Large intestine (tissue), 3 donors: ENCODE data around the gene HTR2A. TPM values are rescaled to one million over a fixed set of nuclear protein-coding genes. Genes with fewer than 3 reads are reported as not detected.

Source experiments
- DNase-seq, 2 donors: peaks; one replicate each; pipeline versions ENCODE4 v3.0.0 to v3.0.0-alpha.2; 2013
- H3K27ac ChIP-seq: one replicate; pipeline ENCODE4 v1.5.1; 2013; ENCODE audit warnings: low read length
- H3K27me3 ChIP-seq: 2 replicates; pipeline ENCODE4 v1.6.1; 2013; ENCODE audit warnings: low read length; ENCODE audit not compliant: control insufficient read depth, insufficient read depth
- H3K36me3 ChIP-seq: 2 replicates; pipeline ENCODE4 v1.6.1; 2013; ENCODE audit warnings: low read length; ENCODE audit not compliant: control insufficient read depth, insufficient read depth
- H3K4me1 ChIP-seq: one replicate; pipeline ENCODE4 v1.6.1; 2013; ENCODE audit warnings: low read length; ENCODE audit not compliant: control insufficient read depth, insufficient read depth
- H3K4me3 ChIP-seq: one replicate; pipeline ENCODE4 v1.5.1; 2013; ENCODE audit warnings: low read length
- H3K9me3 ChIP-seq: one replicate; pipeline ENCODE4 v1.6.1; 2013; ENCODE audit warnings: mild to moderate bottlenecking, low read depth, low read length, moderate library complexity; ENCODE audit not compliant: control insufficient read depth
- WGBS: methylation state at CpG from one replicate; pipeline ENCODE4 v1.1.5; 2013; ENCODE audit warnings: low lambda C conversion rate; ENCODE audit not compliant: insufficient coverage; 5-methylcytosine and 5-hydroxymethylcytosine counted together
- polyA plus RNA-seq: library from polyadenylated mRNA; unstranded; fragments of 120-200 nt; gene quantifications from one replicate; pipeline ENCODE4 v1.2.1, GENCODE V29; 2013

The HTR2A gene
- polyA plus RNA-seq, 1 donor = 0.70 TPM

DNA sequence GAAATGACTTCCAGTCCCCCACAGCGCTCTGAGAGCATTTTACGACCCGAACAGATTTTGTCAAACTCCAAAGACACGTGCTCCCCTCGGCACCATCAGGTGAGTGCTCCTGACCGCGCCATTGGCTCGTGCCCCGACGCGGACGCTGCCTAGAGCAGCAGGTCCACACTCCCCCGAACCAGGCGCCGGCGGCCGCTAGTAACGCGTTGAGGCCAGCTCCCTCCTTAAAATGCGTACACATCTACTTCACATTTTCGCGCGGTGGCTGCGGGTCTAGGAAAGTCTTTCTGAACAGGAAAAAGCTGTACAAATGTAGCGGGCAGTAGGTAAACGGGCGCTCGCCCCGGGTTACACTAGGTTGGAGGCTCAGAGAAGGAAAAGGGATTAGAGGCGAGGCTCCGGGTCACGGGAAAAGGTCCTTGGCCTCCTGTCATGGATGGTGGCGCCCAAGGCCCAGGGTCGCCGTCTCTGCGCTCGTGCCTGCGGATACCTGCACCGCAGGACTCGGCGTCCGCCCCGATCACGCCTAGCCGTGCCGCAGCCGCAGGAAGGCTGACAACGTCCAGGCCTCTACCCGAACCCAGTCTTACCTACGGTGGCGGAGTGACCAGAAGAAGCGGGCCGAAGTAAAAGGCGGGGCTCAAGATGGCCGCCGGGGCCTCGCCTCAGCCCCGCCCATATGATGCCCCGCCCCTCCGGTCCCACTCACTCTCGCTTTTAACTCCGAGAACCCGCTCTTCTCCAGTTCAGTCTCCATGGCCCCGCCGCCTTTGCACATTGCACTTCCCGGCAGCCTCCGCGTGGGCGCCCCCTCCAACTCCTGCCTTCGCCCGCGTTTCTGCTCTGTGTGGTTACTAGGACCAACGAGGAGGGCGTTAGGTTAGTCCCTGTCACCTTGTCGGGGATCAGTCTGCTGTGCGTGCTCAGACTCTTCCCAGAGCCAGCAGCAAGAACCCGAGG is 100.1 kb downstream of the HTR2A start, which contains the start of gene ESD:
TSS of gene ESD (minus strand) at position 647 of the 960 bp plus-strand sequence. CDS start 5,748 bp downstream, outside the sequence.
- H3K4me1 ChIP-seq = peaks cover 14% of the 10 kb centered on the region
- no peaks in the 10 kb centered on the region for H3K27me3 ChIP-seq
- WGBS = no CpG with 5 or more reads among the region's 77 CpGs
- H3K9me3 ChIP-seq = no peaks in the 10 kb centered on the region
- H3K36me3 ChIP-seq = no peaks in the 10 kb centered on the region
- DNase-seq = peak; percentile 89 to 96
- H3K27ac ChIP-seq = peak within 1 kb of the TSS; percentile 96
- peak within 1 kb of the TSS; percentile 86 for H3K4me3 ChIP-seq

DNA sequence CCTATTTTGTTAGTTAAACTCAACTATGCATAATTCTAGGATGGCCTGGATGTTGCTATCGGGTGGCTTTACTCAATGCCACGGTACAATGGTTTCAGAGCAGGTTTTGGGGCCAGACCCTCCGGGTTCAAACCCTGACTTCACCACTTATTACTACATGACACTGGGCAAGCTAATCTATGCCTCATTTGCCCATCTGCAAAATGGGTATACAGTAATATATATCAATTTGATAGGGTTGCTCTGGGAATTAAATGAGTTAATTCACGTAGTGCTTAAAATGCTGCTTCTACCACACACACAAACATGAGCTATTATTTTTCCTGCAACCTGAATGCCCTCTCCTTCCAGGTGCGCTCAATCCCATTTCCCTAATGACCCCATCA is 100.7 kb downstream of the HTR2A start:
- no peaks in the 10 kb centered on the region for H3K27me3 ChIP-seq
- DNase-seq = no peak
- H3K36me3 ChIP-seq = no peaks in the 10 kb centered on the region
- no peaks in the 10 kb centered on the region for H3K9me3 ChIP-seq
- peak overlapping the region; percentile 96 for H3K27ac ChIP-seq
- peak overlapping the region; percentile 86 for H3K4me3 ChIP-seq
- H3K4me1 ChIP-seq = peaks cover 11% of the 10 kb centered on the region
- 17% methylated on average over 1 of the region's 5 CpGs for WGBS

- H3K27me3 ChIP-seq = no peaks in the 10 kb centered on the region
- peaks cover 11% of the 10 kb centered on the region for H3K4me1 ChIP-seq
- WGBS = no CpG with 5 or more reads among the region's 6 CpGs
- H3K9me3 ChIP-seq = no peaks in the 10 kb centered on the region
- H3K27ac ChIP-seq = no peak overlapping the region
- H3K4me3 ChIP-seq = no peak overlapping the region
- peaks cover 6% of the 10 kb centered on the region for H3K36me3 ChIP-seq
- no peak for DNase-seq
These were observed 101.5 kb downstream of the HTR2A start for GRCh38 chr13:46795321-46795720.

- H3K27ac ChIP-seq = no peak overlapping the region
- no peak for DNase-seq
- 100% methylated on average over 2 of the region's 3 CpGs for WGBS
- H3K4me3 ChIP-seq = no peak overlapping the region
- no peaks in the 10 kb centered on the region for H3K4me1 ChIP-seq
- no peaks in the 10 kb centered on the region for H3K9me3 ChIP-seq
- peaks cover 38% of the 10 kb centered on the region for H3K36me3 ChIP-seq
- H3K27me3 ChIP-seq = no peaks in the 10 kb centered on the region
These were observed 113.3 kb downstream of the HTR2A start for GRCh38 chr13:46783504-46783903.

DNA sequence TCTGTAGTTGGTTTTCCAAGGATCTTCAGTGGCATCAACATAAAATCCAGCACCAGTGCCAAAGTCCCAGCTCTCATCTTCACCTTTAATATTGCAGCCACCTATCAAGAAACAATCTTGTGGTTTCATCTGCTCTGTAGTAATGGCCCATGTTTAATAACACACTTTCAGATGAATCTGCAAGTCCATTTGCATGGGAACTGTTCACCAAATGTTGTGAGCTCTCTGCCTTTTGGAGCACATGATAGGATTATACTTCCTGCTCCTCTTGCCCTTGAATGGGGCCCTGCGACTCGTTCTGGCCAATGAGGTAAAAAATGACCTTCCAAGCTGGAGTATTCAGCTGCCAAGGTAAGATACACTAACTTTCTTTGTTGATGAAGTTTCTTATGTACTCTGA is 114.2 kb downstream of the HTR2A start:
- no peaks in the 10 kb centered on the region for H3K27me3 ChIP-seq
- H3K36me3 ChIP-seq = peaks cover 44% of the 10 kb centered on the region
- no peaks in the 10 kb centered on the region for H3K4me1 ChIP-seq
- no peak overlapping the region for H3K4me3 ChIP-seq
- WGBS = no CpG with 5 or more reads among the region's 2 CpGs
- DNase-seq = no peak
- no peaks in the 10 kb centered on the region for H3K9me3 ChIP-seq
- no peak overlapping the region for H3K27ac ChIP-seq

- Histone ChIP-seq H3K4me3 (no peak overlapping the region), H3K27me3 (no peaks in the 10 kb centered on the region), H3K27ac (no peak overlapping the region), H3K4me1 (no peaks in the 10 kb centered on the region), H3K9me3 (no peaks in the 10 kb centered on the region), H3K36me3 (peaks cover 48% of the 10 kb centered on the region)
- 88% methylated on average over 1 of the region's 1 CpG for WGBS
- DNase-seq = no peak
These were observed 114.8 kb downstream of the HTR2A start for GRCh38 chr13:46782066-46782465.

Other genes starting within 250 kb of the HTR2A start
- 199 TPM for gene ESD, start 99.9 kb downstream of the HTR2A start, polyA plus RNA-seq